ENCODE results near the gene ARID1B. TPM values are rescaled to one million over a fixed set of nuclear protein-coding genes. Genes with fewer than 3 reads are reported as not detected.

ARID1B gene
- total RNA-seq, 4 donors from 2014 or later, result 157 to 315 (median 206) TPM

- H3K4me1 ChIP-seq, result peaks cover 13 to 17% of the 10 kb centered on the region in 2 donors
- intact Hi-C loops (cut with DNase I), result loop anchor here (10.0 kb wide), 2 partner anchors 155 to 465 kb away; no protein-coding TSS in a partner anchor
- no peak for TF ChIP-seq POLR2A (IDR thresholded peaks at IDR 0.05)
- no peak for TF ChIP-seq CTCF (IDR thresholded peaks at IDR 0.05)
These were observed 253.0 kb downstream of the ARID1B start for GRCh38 chr6:157029980-157030690.

GRCh38 chr6:157030755-157031154, 253.6 kb downstream of the ARID1B start:
- H3K27ac ChIP-seq, result no peak overlapping the region
- intact Hi-C loops (cut with DNase I), result loop anchor here (10.0 kb wide), 1 partner anchor 154 kb away; no protein-coding TSS in a partner anchor
- no peaks in the 10 kb centered on the region for H3K9me3 ChIP-seq
- no peak for TF ChIP-seq CTCF (IDR thresholded peaks at IDR 0.05)
- TF ChIP-seq POLR2A (IDR thresholded peaks at IDR 0.05), result no peak
- H3K36me3 ChIP-seq, result no peaks in the 10 kb centered on the region
- no peak overlapping the region for H3K4me3 ChIP-seq (replicated peaks in 1 of 3)
- no peaks in the 10 kb centered on the region for H3K27me3 ChIP-seq
- no peak for DNase-seq
- H3K4me1 ChIP-seq, result peaks cover 19 to 21% of the 10 kb centered on the region in 2 donors
- WGBS, 2 donors, result 95 to 96% methylated on average over 10 of the region's 10 CpGs

More at GRCh38 chr6:157029980-157030690, 253.0 kb downstream of the ARID1B start:
- Histone ChIP-seq H3K27ac (no peak overlapping the region), H3K4me3 (replicated peaks in 1 of 3) (no peak overlapping the region), H3K9me3 (no peaks in the 10 kb centered on the region), H3K27me3 (no peaks in the 10 kb centered on the region), H3K36me3 (no peaks in the 10 kb centered on the region)
- WGBS, 2 donors, result 86 to 94% methylated on average over 4 of the region's 4 CpGs
- no peak for DNase-seq

GRCh38 chr6:157032923-157033322, 255.7 kb downstream of the ARID1B start:
- TF ChIP-seq POLR2A (IDR thresholded peaks at IDR 0.05), result no peak
- no peak for TF ChIP-seq CTCF (IDR thresholded peaks at IDR 0.05)
- H3K4me1 ChIP-seq, result peaks cover 23 to 34% of the 10 kb centered on the region in 2 donors
- intact Hi-C loops (cut with DNase I), result loop anchor here (10.0 kb wide), 1 partner anchor 152 kb away; no protein-coding TSS in a partner anchor
- no peak overlapping the region for H3K27ac ChIP-seq
- no peaks in the 10 kb centered on the region for H3K27me3 ChIP-seq
- 78 to 82% methylated on average over 4 of the region's 4 CpGs for WGBS, 2 donors
- no peak for DNase-seq
- H3K36me3 ChIP-seq, result no peaks in the 10 kb centered on the region
- H3K4me3 ChIP-seq (replicated peaks in 1 of 3), result peak overlapping the region in 1 of 3 donors; percentile 30
- H3K9me3 ChIP-seq, result no peaks in the 10 kb centered on the region

GRCh38 chr6:157033428-157034140, 256.4 kb downstream of the ARID1B start:
- H3K9me3 ChIP-seq, result no peaks in the 10 kb centered on the region

More at GRCh38 chr6:157033428-157034140, 256.4 kb downstream of the ARID1B start:
- Histone ChIP-seq H3K27me3 (no peaks in the 10 kb centered on the region), H3K27ac (peak overlapping the region; percentile 10 to 62 (median 14)), H3K4me1 (peaks cover 23 to 34% of the 10 kb centered on the region in 2 donors), H3K36me3 (no peaks in the 10 kb centered on the region), H3K4me3 (replicated peaks in 1 of 3) (peak overlapping the region in 2 of 3 donors; percentile 5 to 30)
- no peak for DNase-seq
- intact Hi-C loops (cut with DNase I), result loop anchor here (10.0 kb wide), 1 partner anchor 151 kb away; no protein-coding TSS in a partner anchor
- TF ChIP-seq CTCF (IDR thresholded peaks at IDR 0.05) (no peak), POLR2A (IDR thresholded peaks at IDR 0.05) (no peak)
- 14 to 32% methylated on average over 5 of the region's 5 CpGs for WGBS, 2 donors
